ENCODE measurements around the gene TUBB3. TPM values are rescaled to one million over a fixed set of nuclear protein-coding genes. Genes with fewer than 3 reads are reported as not detected.

The TUBB3 gene
- total RNA-seq, 1 experiment from 2014 or later, result 205 TPM

- intact Hi-C loops (cut with micrococcal nuclease; ENCODE audit: unreplicated experiment) (no loop called here), in situ Hi-C loops (cut with HindIII; ENCODE audit: low pct_unique_long_range_greater_than_20kb, low sequenced_read_pairs) (no loop called here)
- no peaks in the 10 kb centered on the region for H3K9me3 ChIP-seq (ENCODE audit: control insufficient read depth, insufficient read depth, low read depth, low read length)
- 0 out of 2 replicates have a peak, but pooled peaks cover 3% of the 10 kb centered on the region for H3K36me3 ChIP-seq (ENCODE audit: control insufficient read depth, insufficient read depth, low read length)
- POLR2A ChIA-PET, result no interaction called here
- H3K27me3 ChIP-seq (ENCODE audit: control insufficient read depth, insufficient read depth, low read length), result no peaks in the 10 kb centered on the region
- no peak for DNase-seq (ENCODE audit: low read depth, low spot score)
- no peak overlapping the region for H3K27ac ChIP-seq (ENCODE audit: low read length)
- CTCF ChIA-PET, result no interaction called here
- H3K4me1 ChIP-seq (ENCODE audit: control insufficient read depth, insufficient read depth, low read length), result no peaks in the 10 kb centered on the region
- no peak overlapping the region for H3K4me3 ChIP-seq (ENCODE audit: low read depth in 2 of 2, low read length in 2 of 2)
- BruUV-seq (replicated peaks), result no TSS peak
- ATAC-seq, result no peak
- TF ChIP-seq REST (IDR thresholded peaks at IDR 0.05; ENCODE audit: insufficient read depth in 1 of 2, low read depth in 2 of 2, low read length in 1 of 2), result no peak
- no peak for TF ChIP-seq POLR2AphosphoS5 (IDR thresholded peaks at IDR 0.05; ENCODE audit: low read depth, low read length)
Measured at GRCh38 chr16:89983536-89983935, 60.4 kb downstream of the TUBB3 start.

GRCh38 chr16:89984216-89984615 is 61.1 kb downstream of the TUBB3 start:
- no peak overlapping the region for H3K27ac ChIP-seq (ENCODE audit: low read length)
- DNase-seq (ENCODE audit: low read depth, low spot score), result no peak
- CTCF ChIA-PET, result no interaction called here
- TF ChIP-seq REST (IDR thresholded peaks at IDR 0.05; ENCODE audit: insufficient read depth in 1 of 2, low read depth in 2 of 2, low read length in 1 of 2), result no peak
- TF ChIP-seq TCF7L2 (IDR thresholded peaks at IDR 0.05; ENCODE audit: low read depth, low read length), result no peak
- TF ChIP-seq POLR2AphosphoS5 (IDR thresholded peaks at IDR 0.05; ENCODE audit: low read depth, low read length), result no peak
- no peaks in the 10 kb centered on the region for H3K27me3 ChIP-seq (ENCODE audit: control insufficient read depth, insufficient read depth, low read length)
- no peak overlapping the region for H3K4me3 ChIP-seq (ENCODE audit: low read depth in 2 of 2, low read length in 2 of 2)
- in situ Hi-C loops (cut with HindIII; ENCODE audit: low pct_unique_long_range_greater_than_20kb, low sequenced_read_pairs) (no loop called here), intact Hi-C loops (cut with micrococcal nuclease; ENCODE audit: unreplicated experiment) (no loop called here)
- no peak for ATAC-seq
- BruUV-seq (replicated peaks), result no TSS peak
- no peaks in the 10 kb centered on the region for H3K9me3 ChIP-seq (ENCODE audit: control insufficient read depth, insufficient read depth, low read depth, low read length)
- no peaks in the 10 kb centered on the region for H3K4me1 ChIP-seq (ENCODE audit: control insufficient read depth, insufficient read depth, low read length)
- H3K36me3 ChIP-seq (ENCODE audit: control insufficient read depth, insufficient read depth, low read length), result 0 out of 2 replicates have a peak, but pooled peaks cover 3% of the 10 kb centered on the region
- POLR2A ChIA-PET, result no interaction called here

GRCh38 chr16:89985219-89985618 is 62.1 kb downstream of the TUBB3 start:
- in situ Hi-C loops (cut with HindIII; ENCODE audit: low pct_unique_long_range_greater_than_20kb, low sequenced_read_pairs), result no loop called here
- 0 out of 2 replicates have a peak, but pooled peaks cover 3% of the 10 kb centered on the region for H3K36me3 ChIP-seq (ENCODE audit: control insufficient read depth, insufficient read depth, low read length)
- no peak for DNase-seq (ENCODE audit: low read depth, low spot score)
- no peak overlapping the region for H3K4me3 ChIP-seq (ENCODE audit: low read depth in 2 of 2, low read length in 2 of 2)
- H3K4me1 ChIP-seq (ENCODE audit: control insufficient read depth, insufficient read depth, low read length), result no peaks in the 10 kb centered on the region
- TF ChIP-seq SIN3A (IDR thresholded peaks at IDR 0.05; ENCODE audit: borderline replicate concordance, insufficient read depth, low read depth, low read length), result no peak
- no peaks in the 10 kb centered on the region for H3K9me3 ChIP-seq (ENCODE audit: control insufficient read depth, insufficient read depth, low read depth, low read length)
- H3K27ac ChIP-seq (ENCODE audit: low read length), result no peak overlapping the region
- ATAC-seq, result no peak
- H3K27me3 ChIP-seq (ENCODE audit: control insufficient read depth, insufficient read depth, low read length), result no peaks in the 10 kb centered on the region
- CTCF ChIA-PET, result no interaction called here
- POLR2A ChIA-PET, result no interaction called here
- intact Hi-C loops (cut with micrococcal nuclease; ENCODE audit: unreplicated experiment), result no loop called here
- TSS peak; percentile 46 for BruUV-seq (replicated peaks)

Other genes starting within 250 kb of the TUBB3 start
- gene CDK10, start 236.7 kb upstream of the TUBB3 start, total RNA-seq (2021; ENCODE audit: unreplicated experiment), result 52.6 TPM
- 12.7 TPM for gene SPATA2L, start 221.6 kb upstream of the TUBB3 start, total RNA-seq (2021; ENCODE audit: unreplicated experiment)
- 6.3 TPM for gene VPS9D1, start 202.4 kb upstream of the TUBB3 start, total RNA-seq (2021; ENCODE audit: unreplicated experiment)
- 19.9 TPM for gene ZNF276, start 201.8 kb upstream of the TUBB3 start, total RNA-seq (2021; ENCODE audit: unreplicated experiment)
- gene FANCA, start 106.7 kb upstream of the TUBB3 start, total RNA-seq (2021; ENCODE audit: unreplicated experiment), result 56.8 TPM
- gene SPIRE2, start 94.9 kb upstream of the TUBB3 start, total RNA-seq (2021; ENCODE audit: unreplicated experiment), result 21.7 TPM
- gene TCF25, start 49.8 kb upstream of the TUBB3 start, total RNA-seq (2021; ENCODE audit: unreplicated experiment), result 144 TPM
- gene MC1R, start 4.5 kb upstream of the TUBB3 start, total RNA-seq (2021; ENCODE audit: unreplicated experiment), result 8.7 TPM
- 64.6 TPM for gene DEF8, start 25.4 kb downstream of the TUBB3 start, total RNA-seq (2021; ENCODE audit: unreplicated experiment)
- 32.3 TPM for gene DBNDD1, start 96.1 kb downstream of the TUBB3 start, total RNA-seq (2021; ENCODE audit: unreplicated experiment)
- gene PRDM7, start 154.0 kb downstream of the TUBB3 start, total RNA-seq (2021; ENCODE audit: unreplicated experiment), result not detected